Astrocyte of the spinal cord (primary cell): ENCODE results near the gene PSMB5.

Source experiments
- DNase-seq: peaks from one replicate; pipeline ENCODE4 v3.0.0; 2011; ENCODE audit warnings: low read depth, low spot score
- H3K4me3 ChIP-seq: 2 replicates; pipeline ENCODE4 v1.5.1; 2011; ENCODE audit warnings: low read depth, mild to moderate bottlenecking, low read length, moderate library complexity
- in situ Hi-C: cut with HindIII; loops from 2 replicates; pipeline ENCODE4 v1.10.0; 2017; ENCODE audit warnings: low sequenced_read_pairs
- TF ChIP-seq, protein P1 (sequence below): IDR thresholded peaks from 2 replicates; pipeline ENCODE4 v1.5.1; 2012; ENCODE audit warnings: low read depth, mild to moderate bottlenecking, low read length, inconsistent platforms

PSMB5 gene

DNA sequence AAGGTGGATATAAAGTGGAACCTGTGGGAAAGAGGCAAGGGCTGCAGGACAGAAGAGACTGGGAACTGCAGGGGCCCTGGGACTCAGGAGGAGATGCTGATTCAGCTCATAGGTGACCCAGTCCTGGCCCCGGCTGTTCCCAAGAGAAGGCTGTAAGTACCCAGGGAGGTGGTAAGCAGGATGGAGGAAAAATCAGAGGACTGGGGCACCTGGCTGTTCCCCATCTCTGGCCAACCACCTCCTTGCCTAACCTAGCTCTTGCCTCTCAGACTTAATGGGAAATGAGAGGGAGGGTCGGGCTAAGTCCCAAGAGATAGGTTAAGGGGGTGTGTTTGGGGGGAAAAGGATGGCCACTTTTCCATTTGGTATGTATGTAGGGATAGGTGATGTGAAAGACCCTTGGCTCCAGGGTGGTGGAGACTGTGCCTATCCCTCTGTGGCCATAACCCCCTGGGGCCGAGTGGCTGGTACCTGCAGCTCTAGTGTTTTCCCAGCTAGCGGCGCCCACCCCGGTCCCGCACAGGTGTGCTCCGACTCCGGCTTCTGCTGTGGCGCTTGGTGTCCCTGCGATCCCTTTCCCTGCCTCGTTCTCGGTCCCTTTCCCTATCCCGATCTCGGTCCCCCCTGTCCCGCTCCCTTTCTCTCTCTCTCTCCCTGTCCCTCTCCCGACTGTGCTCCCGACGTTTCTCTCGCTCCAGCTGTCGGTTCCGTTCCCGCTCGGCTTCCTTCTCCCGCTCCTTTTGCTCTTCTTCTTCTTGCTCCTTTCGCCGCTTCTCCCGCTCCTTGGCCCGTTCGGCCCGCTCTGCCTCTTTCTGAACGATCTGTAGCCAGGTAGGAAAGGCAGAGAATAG, 24.2 kb upstream of the PSMB5 start:
- no peak overlapping the region for H3K4me3 ChIP-seq

DNA sequence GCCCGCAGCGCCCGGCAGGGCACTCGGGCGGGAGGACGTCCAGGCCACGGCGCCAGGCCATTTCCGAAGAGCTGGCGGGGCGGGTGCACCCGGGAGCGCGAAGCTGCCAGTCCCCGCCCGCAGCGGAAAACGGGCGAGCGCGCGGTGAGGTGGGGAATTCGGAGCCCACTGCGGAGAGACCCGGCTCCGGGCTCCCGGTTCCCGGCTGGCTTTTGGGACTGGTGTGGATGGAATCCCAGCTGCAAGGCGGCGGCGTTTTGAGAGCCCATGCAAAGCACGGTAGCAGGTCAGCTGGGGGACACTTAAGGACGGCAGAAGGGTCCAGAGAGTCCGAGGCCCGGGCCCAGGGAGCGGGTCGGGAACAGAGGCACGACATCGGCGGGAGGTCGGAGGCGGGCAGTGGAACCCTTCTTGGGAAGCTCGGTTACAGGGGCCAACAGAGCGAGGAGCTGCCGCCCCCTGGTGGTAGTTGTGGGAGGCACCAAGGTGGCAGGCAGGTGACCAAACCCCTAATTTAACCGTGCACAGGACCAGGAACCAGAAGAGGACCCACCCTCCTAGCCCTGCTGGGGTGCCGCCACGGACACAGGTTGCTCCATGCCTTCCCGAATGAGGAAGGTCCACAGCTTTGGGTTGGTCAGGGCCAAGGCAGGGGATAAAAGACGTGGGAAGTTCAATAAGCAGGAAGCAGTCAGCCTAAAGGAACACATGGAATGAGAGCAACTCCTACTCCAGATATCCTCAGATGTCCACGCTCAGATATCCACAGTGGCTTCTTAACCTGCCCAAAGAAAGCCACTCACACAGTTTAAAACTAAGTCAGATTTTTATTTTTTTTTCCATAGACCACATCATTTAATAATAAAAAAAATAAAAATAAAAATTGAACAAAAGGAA, 23.3 kb upstream of the PSMB5 start:
- DNase-seq = peak; percentile 82
- TF ChIP-seq, protein P1, sequence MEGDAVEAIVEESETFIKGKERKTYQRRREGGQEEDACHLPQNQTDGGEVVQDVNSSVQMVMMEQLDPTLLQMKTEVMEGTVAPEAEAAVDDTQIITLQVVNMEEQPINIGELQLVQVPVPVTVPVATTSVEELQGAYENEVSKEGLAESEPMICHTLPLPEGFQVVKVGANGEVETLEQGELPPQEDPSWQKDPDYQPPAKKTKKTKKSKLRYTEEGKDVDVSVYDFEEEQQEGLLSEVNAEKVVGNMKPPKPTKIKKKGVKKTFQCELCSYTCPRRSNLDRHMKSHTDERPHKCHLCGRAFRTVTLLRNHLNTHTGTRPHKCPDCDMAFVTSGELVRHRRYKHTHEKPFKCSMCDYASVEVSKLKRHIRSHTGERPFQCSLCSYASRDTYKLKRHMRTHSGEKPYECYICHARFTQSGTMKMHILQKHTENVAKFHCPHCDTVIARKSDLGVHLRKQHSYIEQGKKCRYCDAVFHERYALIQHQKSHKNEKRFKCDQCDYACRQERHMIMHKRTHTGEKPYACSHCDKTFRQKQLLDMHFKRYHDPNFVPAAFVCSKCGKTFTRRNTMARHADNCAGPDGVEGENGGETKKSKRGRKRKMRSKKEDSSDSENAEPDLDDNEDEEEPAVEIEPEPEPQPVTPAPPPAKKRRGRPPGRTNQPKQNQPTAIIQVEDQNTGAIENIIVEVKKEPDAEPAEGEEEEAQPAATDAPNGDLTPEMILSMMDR = peak; percentile 93
- in situ Hi-C loops = no loop called here
- peak overlapping the region; percentile 55 for H3K4me3 ChIP-seq

More for the DNA sequence above, 24.2 kb upstream of the PSMB5 start:
- in situ Hi-C loops = no loop called here
- no peak for DNase-seq
- TF ChIP-seq, protein P1 = no peak

DNA sequence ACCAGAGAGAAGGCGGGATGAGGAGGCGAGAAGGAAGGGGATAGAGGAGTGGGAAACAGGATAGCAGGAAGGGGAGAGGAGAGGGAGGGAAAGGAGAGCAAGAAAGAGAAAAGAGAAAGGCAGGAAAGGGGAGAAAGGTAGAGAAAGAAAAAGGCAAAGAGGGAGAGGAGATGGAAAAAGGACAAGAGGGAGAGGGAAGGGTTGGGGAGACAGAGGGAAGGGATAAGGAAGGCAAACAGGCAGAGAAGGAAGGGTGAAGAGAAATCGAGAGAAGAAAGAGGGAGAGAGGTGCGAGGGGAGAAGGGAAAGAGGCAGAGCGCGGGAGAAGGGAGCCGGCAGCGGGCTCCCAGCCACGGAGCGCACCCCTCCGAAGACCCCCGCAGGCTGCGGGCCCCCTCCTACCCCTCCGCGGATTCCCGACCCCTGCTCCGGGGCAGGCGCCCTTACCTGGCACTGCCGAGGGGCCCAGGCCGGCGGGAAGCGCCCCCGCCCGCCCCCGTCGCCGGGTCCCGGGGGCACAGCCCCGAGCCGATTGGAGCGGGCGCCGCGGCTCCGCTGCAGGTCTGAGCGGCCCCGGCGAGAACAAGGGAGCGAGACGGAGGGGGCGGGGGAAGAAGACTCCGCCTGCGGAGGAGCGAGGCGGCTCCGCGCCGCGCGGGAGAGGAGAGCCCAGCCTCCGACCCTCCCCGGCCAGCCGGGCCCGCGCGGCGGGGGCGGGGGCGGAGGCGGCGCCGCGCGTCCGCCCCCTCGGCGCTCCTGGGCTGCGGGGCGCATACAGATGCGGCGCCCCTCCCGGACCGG, 22.5 kb upstream of the PSMB5 start, which contains the start of gene CDH24:
Gene CDH24, minus strand, starts transcription at position 565 of the 801 bp plus-strand sequence. CDS start 1,787 bp downstream, outside the sequence.
- peak within 1 kb of the TSS; percentile 55 for H3K4me3 ChIP-seq
- DNase-seq = peak; percentile 68
- in situ Hi-C loops = no loop called here
- TF ChIP-seq, protein P1 = no peak

DNA sequence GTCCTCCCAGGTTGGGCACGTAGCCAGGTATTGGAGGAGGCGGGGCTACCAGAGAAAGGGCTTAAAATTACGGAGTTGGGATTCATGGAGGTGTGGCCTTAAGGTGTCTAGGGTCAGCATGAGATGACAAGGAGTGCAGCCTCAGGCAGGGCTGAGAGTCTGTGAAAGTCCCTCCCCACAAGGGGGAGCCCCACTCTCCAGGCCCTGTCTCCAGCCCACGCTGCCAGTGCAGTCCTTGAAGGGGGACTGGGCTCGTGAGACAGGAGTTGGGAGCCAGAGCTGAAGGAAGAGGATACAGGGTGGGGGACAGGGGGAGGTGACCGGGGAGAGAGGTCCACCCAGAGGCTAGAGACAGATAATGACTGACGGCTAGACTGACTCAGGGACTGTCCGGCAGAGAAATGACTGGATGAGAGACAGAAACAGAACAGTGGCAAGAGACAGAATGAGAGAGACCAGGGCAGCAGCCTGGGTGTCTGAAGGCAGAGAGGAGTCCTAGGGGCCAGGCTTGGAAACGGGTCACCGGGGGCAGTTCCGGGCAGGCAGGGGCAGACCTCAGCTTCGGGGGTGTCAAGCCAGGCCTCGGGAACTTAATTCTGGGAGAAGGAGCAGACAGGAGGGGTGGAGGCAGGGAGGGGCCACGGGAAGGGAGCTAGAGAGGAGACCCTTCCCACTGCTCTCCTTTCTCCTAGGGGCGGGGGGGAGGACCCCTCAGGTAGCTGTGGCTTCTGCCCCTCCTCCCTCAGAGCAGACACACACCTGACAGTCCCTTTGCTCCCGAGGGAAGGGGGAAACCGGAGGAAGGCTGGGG, 21.6 kb upstream of the PSMB5 start:
- H3K4me3 ChIP-seq = peak overlapping the region; percentile 55
- in situ Hi-C loops = no loop called here
- TF ChIP-seq, protein P1 = peak; percentile 85
- DNase-seq = peak; percentile 59

DNA sequence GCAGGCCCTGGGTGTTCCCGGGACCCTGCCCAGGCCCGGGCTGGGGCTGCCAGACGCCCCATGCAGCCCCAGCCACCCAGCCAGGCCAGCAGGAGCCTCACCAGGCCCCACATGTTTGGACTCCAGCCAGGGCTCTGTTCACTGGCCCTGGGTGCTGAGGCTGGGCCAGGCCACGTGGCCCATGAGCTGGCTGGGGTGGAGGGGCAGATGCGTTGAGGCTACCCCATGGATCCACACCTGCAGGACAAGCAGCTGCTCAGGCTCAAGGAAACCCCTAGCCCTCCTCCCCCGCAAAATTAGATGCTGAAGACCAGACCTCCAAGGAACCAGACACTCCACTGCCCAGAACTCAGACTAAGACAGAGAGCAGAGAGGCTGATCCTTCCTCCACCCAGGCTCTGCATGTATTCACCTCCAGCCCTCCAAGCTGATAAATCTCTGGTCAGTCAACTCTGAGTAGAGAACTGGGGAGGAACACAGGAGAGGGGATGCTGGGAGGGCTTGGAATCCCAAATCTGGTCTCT, 21.0 kb upstream of the PSMB5 start:
- TF ChIP-seq, protein P1 = no peak
- no peak overlapping the region for H3K4me3 ChIP-seq
- in situ Hi-C loops = no loop called here
- no peak for DNase-seq
